ENCODE data around the gene PPP1CA.

DNA sequence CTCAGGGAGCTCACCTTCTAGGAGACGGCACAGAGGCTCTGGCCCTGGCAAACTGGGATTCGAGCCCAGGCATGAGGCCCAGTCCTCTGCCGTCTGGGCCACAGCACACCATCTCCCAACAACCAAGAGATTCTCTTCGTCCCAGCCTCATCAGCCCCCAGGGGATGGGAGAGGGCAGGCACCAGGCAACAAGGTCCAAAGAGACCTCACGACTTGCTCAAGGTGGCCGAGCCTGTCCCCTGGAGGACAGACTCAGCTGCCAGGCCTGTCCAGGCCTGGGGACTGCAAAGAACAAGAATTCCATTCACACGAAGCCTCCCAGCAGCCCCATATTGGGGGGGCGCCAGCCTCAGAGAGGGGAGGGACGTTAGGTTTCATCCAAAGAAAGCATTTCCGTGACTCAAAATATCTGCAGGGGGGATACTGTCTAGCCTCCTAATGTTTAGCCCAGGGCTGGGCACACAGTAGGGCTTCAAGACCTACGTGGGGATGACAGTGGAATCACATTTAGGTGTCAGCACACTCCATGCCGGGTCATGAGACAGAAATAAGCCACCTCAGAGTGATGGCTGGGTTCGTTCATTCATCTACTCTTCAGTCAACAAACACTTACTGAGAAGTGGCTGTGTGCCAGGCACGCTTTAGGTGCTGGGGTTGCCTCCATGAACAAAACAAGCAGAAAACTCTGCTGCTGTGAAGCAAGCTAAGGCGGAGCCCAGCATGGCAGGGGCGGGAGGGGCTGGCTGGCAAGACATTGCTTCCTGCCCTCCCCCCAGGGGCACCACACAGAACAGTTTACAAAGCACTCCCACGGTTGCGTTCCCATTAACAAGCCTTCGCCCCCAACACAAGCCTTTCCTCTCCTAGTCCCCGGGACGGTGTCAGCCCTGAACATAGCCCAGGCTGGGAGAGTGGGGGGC, 15.0 kb upstream of the PPP1CA start:
- TF ChIP-seq CTCF (IDR thresholded peaks at IDR 0.05; ENCODE audit: low read depth, low read length, poor library complexity, severe bottlenecking) (no peak), EZH2phosphoT487 (IDR thresholded peaks at IDR 0.05; ENCODE audit: borderline replicate concordance, low read length) (no peak)

All from DOHH2 (cell line).